NCI-H2196 (cell line): ENCODE data around the gene CTSO.
"Not testable (repeated sequence)": the region's sequence is repeated elsewhere in the genome, so short reads cannot be mapped to it uniquely, and the experiment has no call there.

Experiments used
- DNase-seq: peaks from one replicate; lab custom pipeline; 2025; ENCODE audit not compliant: unreplicated experiment; lab: John Stamatoyannopoulos, UW

CTSO gene

GRCh38 chr4:155954939-155955338, 1.3 kb upstream of the CTSO start:
- no peak for DNase-seq

- no peak for DNase-seq
Measured at GRCh38 chr4:155954118-155954685, 536 bp upstream of the CTSO start.

GRCh38 chr4:155952501-155952901, 1.2 kb downstream of the CTSO start:
- no peak for DNase-seq

- no peak for DNase-seq
Measured at GRCh38 chr4:155950461-155950860, 3.2 kb downstream of the CTSO start.

DNA sequence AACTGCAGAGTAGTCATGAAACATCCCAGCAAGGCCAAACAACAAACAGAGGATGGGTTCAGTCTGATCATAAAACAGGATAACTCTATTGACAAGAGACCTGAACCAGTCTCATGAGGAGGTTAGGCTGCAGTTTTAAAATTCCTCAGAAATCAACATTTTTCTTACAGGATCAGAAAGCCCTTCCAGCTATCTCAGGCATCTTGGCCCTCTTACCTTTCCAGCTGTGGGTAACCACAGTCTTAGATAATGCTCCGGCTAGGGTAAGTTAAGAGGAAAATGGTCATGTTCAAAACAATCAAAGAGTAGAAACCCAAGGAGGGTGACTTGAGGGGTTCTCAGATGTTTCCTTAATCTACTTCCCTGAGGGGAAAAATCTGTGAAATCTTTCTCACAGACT, 5.1 kb downstream of the CTSO start:
- DNase-seq = no peak

GRCh38 chr4:155946486-155946885, 7.2 kb downstream of the CTSO start:
- DNase-seq = no peak

DNA sequence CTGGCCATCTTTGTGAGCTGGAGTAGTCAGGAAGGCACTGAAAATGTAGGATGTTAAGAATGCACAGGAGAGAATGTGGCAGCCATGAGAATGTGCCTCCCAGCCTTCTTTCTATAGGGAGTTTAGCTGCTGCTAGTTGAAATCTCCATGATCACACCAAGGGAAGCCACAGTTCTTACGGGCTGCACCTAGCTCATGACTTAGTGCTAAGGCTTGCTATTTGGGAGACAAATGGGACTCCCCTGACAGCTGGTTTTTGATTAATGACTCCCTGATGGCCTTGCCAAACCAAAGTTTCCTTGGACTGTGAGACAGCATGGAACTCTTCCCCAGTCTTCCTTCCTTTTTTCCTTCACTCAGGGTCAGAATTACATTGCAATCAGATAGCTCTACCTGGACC, 9.2 kb downstream of the CTSO start:
- no peak for DNase-seq

DNA sequence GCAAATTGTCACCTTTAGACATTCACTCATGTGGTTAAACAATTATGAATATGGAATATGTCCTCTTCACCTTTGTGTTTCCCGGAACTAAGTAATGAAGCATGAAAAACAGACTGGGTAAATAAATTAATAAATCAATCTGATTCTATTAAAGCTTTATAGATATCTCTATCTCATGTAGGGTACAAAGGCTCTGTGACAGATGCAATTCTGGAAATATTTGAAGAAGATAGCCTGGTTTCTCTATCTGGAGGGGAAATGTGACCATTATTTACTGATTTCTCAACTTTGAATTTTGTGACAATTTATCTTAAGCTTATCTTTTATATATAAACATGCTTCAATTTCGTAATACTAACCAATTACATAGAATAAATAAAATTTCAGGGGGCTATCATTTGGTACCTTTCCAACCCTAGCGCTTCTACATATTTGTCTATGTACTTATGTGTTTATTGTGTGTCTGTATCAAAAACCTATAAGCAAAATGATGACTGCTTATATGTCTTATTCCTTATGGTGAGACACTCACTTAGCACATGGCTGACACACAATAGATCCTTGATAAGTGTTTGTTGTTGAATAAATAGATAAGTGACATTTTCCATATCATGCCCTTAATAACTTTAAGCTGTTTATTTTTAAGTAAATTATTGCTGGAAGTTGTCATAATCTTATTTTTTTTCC, 9.9 kb downstream of the CTSO start:
- no peak for DNase-seq

- no peak for DNase-seq
Measured at GRCh38 chr4:155941820-155942219, 11.8 kb downstream of the CTSO start.

- DNase-seq = no peak
Measured at GRCh38 chr4:155941085-155941790, 12.4 kb downstream of the CTSO start.

DNA sequence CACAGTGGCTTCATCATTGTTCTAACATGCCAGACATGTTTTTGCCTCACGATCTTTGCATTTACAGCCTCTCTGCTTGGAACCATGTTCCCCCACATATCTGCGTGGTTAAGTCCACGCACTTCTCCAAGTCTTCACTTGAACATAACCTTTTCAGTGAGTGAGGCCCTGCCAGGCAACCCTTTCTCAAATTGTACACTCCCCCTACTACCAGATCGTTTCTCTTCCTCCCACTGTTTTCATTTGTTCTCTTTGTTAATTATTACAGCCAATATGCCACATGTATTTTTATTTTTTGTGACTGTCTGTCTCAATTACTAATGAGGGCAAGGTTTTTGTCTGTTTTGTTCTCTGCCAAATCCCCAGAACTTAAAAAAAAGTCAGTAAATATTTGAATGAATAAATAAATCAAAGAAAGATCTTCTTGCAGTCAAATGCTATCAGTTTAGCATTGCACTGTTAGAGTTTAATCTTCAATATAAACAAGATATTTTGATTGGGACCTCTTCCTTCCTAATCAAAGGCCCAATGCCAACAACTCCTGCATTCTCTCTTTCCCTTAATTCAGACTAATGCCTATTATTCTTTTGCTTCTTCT, 18.2 kb downstream of the CTSO start:
- no peak for DNase-seq

GRCh38 chr4:155934634-155935033, 19.0 kb downstream of the CTSO start:
- not testable (repeated sequence) for DNase-seq

- no peak for DNase-seq
Measured at GRCh38 chr4:155931634-155932033, 22.0 kb downstream of the CTSO start.

GRCh38 chr4:155930330-155930729, 23.3 kb downstream of the CTSO start:
- no peak for DNase-seq

DNA sequence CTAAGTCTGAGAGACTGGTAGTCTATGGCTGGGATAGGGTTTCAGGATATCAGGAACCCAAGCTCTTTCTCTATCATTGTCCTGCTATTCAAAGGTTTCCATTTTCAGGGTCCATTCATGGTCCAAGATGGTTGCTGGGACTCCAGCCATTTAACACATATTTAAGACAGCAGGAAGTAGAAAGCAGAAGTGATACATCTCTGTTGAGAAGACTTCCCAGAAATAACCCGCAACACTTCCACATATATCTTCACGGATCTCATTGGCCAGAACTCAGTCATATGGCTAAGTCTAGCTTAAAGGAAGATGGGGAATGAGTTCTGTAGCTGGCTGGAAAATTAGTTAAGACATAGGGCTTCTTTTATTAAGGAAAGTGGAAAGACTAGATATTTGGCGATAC, 23.8 kb downstream of the CTSO start:
- DNase-seq = no peak

DNA sequence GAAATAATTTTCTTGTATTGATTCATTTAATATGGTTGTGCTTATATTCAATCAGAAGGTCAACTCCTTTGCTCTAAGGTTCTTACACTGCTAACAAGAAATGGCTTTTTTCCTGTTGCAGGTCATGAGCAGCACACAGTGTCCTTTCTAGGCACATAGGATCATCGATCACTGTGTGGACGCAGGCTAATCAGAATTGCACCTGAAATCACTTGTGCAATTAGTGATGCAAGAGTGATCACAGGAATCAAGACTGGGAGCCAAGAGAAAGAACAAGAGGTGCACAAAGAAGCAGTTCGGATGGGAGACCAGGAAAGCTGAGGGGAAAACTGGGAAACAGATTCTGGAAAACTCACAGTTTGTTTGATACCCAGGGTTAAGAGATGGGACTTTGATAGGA, 29.0 kb downstream of the CTSO start:
- no peak for DNase-seq

- DNase-seq = no peak
Measured at GRCh38 chr4:155921597-155921996, 32.1 kb downstream of the CTSO start.

DNA sequence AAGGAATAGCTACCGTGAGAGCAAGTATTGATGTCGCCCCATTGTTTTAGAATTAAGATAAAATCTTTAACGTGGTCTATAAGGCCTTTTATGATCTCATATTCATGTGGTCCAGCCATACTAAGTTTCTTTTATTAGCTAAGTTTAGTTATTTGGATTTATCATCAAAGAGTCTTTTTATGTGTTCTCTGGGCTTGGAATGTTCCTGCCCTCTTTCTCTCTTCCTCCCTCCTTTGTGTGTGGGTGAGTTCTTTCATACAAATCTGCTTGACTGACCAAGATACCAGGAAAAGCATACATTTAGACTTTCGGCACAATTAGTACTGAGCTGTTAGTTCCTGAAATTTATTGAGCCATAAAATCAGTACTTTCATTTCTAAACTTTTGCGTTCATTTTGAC, 38.9 kb downstream of the CTSO start:
- DNase-seq = no peak

- no peak for DNase-seq
Measured at GRCh38 chr4:155911905-155912304, 41.8 kb downstream of the CTSO start.

- no peak for DNase-seq
Measured at GRCh38 chr4:155909615-155910226, 43.9 kb downstream of the CTSO start.
